Ovary (tissue), 3 donors: ENCODE data around the gene NWD2.

Experiments
- CTCF ChIP-seq, 3 donors: fragments of 450-650 bp in 2 of 3; fragments of 200-600 bp in 1 of 3; IDR thresholded peaks; one replicate each; pipeline versions ENCODE4 v1.5.1 to v1.8.0; 2016 to 2022; ENCODE audit warnings: antibody characterized with exemption in 3 of 3, mild to moderate bottlenecking in 1 of 3
- EP300 ChIP-seq: sonication (generic); formaldehyde crosslinking; IDR thresholded peaks from one replicate; pipeline ENCODE4 v1.6.1; 2017; ENCODE audit warnings: antibody characterized with exemption
- POLR2A ChIP-seq: fragments of 450-650 bp; IDR thresholded peaks from one replicate; pipeline ENCODE4 v1.6.1; 2017; ENCODE audit warnings: antibody characterized with exemption, mild to moderate bottlenecking, moderate library complexity
- donor health status: DM: no; HTN: no; CAD: no.

GRCh38 chr4:37480509-37480908 lies 236.0 kb downstream of the NWD2 start:
- no peak for TF ChIP-seq CTCF (IDR thresholded peaks at IDR 0.05)
- TF ChIP-seq POLR2A: no peak
- TF ChIP-seq EP300: no peak
